ENCODE measurements around the gene MB.

The MB gene

DNA sequence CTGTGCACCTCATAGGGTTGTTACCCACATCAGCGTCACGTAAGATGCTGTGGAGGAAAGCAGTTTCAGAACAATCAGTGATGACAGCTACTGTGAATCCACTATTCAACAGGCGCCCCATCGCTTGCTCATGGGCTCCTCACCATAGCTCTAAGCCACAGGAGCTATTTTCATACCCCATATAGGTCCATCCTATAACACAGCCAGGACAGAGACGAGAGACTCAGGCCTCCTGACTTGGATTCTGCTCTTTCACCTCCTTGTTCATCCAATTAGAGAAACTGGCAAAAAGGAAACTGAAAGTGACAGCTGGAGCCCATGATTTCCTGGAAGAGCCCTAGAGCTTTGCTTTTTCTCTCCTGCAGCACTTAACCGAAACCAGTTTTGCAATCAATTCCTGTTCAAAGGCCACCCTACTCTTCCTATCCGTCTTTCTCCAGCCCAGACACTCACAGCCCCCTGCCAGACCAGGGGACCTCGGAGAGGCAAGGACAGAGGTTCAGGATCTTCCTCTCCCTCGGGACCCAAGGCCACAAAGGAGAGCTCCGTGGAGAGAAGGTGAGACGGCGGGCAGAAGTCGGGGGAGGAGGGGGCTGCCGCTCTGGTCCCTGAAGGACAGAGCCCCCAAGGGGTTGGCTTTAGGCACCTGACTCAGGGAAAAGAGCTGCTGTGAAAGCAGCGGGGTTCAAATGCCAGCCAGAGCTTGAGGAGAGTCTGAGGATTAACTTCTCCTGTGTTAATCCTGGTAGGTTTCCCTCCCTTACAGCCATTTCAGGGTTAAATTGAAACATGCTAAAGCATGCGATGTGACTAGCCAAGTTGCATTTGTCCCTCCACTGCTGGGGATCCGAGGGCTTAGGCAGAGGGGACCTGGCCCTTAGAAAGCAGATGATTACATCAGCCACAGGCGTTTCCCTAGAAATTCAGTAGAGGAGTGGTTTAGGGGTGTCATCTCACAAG, 31.2 kb upstream of the MB start, which contains the start of gene APOL6:
Gene APOL6 (plus strand): TSS at position 381 of the 960 bp plus-strand sequence. CDS start 7,980 bp downstream, outside the sequence.
- Mint-ChIP-seq H3K4me1 (peaks cover 47% of the 10 kb centered on the region), H3K36me3 (peaks cover 41% of the 10 kb centered on the region), H3K4me3 (peak within 1 kb of the TSS; percentile 99), H3K27me3 (no peaks in the 10 kb centered on the region), H3K27ac (peak within 1 kb of the TSS; percentile 100), H3K9me3 (peaks cover 5% of the 10 kb centered on the region)
- peak; percentile 80 for DNase-seq
- CTCF ChIA-PET: interaction anchor here (1.0 kb wide), 1 partner anchor 21 kb away, joined by 6 read pairs; no protein-coding TSS in a partner anchor

DNA sequence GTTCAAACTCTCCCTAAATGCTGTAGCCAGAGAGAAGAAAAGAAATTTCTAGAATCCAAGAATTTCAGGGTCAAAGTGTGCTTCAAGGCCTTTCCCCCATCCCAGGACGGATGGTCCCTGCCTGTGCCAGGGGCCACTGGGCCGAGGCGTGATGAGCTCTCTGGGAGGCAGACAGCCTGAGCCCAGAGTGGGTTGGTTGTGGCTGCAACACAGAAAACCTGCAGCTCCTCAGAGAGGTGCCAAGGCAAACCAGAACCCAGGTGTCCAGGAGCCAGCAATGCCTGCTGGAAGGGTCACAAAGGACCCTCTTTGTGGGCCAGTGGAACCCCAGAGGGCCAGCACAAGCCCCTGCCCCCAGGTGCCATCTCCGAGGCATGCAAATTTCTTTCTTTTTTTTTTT, 28.5 kb upstream of the MB start:
- Mint-ChIP-seq H3K4me3 (no peak overlapping the region), H3K36me3 (peaks cover 20% of the 10 kb centered on the region), H3K27me3 (no peaks in the 10 kb centered on the region), H3K9me3 (no peaks in the 10 kb centered on the region), H3K27ac (no peak overlapping the region), H3K4me1 (peaks cover 29% of the 10 kb centered on the region)
- no peak for DNase-seq
- CTCF ChIA-PET: no interaction called here

DNA sequence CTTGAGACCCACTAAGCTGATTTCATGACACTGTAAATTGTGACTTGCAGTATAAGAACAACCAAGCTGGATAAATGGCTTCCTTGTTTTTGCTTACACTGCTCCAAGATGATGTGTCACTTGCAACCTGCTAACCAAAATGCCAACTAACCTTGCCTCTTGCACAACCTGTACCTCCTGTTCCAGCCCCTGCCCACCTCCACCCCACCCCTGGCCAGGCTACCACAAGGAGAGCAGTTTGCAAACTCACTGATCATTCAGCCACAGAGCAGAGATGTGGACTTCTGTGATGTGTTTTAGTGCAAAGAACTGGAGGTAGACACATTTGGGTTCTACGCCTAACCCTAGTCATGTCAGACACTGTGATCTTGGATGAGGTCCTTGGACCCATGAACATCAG, 26.9 kb upstream of the MB start:
- Mint-ChIP-seq H3K9me3 (no peaks in the 10 kb centered on the region), H3K27me3 (no peaks in the 10 kb centered on the region), H3K27ac (no peak overlapping the region), H3K4me3 (no peak overlapping the region), H3K36me3 (peaks cover 5% of the 10 kb centered on the region), H3K4me1 (peaks cover 19% of the 10 kb centered on the region)
- DNase-seq: no peak
- CTCF ChIA-PET: no interaction called here

DNA sequence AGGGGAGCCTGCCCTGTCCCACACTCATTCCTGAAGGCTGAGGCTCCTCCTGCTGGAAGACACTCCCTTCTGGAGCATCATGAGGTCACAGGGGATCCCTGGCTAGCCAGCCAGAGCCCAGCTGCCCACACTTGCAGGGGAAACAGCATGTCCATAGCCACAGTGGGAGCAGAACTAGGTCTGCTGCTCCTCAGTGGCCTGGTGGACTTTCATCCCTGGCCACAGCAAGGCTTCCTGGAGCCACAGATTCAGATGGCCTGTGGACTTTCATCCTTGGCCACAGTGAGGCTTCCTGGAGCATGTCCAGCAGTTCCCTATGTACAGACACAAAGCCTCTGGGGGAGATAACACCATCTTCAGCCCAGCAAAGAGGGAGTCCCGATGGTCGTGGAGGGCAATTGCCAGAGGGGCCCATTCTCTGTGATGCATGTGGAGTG, 25.2 kb upstream of the MB start:
- H3K4me1 Mint-ChIP-seq: peaks cover 12% of the 10 kb centered on the region
- peaks cover 12% of the 10 kb centered on the region for H3K27me3 Mint-ChIP-seq
- H3K9me3 Mint-ChIP-seq: no peaks in the 10 kb centered on the region
- no peak overlapping the region for H3K4me3 Mint-ChIP-seq
- H3K27ac Mint-ChIP-seq: no peak overlapping the region
- DNase-seq: no peak
- no peaks in the 10 kb centered on the region for H3K36me3 Mint-ChIP-seq
- CTCF ChIA-PET: no interaction called here

DNA sequence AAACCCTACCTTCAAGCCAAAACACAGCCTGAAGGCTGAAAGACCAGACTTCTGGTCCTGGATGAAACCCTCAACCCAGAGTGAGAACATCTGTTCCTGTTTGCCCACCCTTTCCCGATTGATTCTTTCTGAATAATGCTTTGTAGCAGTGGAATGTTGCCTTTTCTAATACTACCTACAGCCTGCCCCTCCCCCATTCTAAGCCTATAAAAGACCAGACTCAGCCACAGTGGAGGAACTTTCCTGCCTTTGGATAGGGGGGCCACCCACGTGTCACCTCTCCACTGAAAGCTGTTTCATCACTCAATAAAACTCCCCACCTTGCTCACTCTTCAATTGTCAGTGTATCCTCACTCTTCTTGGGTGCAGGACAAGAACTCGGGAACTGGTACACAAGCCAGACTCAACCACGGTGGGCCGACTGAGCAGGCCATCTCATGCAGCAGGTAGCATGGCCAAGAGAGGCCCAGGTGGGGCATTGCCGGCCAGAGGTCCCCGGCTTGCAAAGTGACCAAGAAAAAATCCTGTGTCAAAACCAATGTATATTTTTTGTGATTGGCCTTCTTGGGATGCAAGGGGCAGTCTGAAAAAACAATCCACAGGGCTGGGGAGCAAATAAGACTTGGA, 24.5 kb upstream of the MB start:
- Mint-ChIP-seq H3K4me1 (peaks cover 5% of the 10 kb centered on the region), H3K36me3 (no peaks in the 10 kb centered on the region), H3K27me3 (peaks cover 19% of the 10 kb centered on the region), H3K27ac (no peak overlapping the region), H3K4me3 (no peak overlapping the region), H3K9me3 (no peaks in the 10 kb centered on the region)
- CTCF ChIA-PET: no interaction called here
- DNase-seq: no peak

DNA sequence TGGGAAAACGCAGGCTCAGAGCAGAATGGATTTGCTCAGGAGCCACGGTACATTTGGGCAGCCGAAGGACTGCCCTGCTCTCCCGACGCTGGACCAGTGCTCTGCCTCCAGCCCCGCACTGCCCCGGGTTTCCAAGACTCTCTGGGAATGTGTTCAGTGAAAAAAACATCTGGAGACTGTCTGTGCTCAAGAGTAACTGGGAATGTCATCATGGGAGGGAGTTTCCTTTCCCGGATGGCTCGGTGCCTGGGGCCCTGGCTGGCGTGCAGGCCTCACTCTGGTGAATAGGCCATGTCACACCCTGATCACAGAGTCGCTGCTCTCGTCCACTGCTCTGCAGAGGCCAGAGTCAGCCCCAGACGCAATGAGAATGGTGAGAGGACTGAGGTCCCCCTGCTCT, 21.3 kb upstream of the MB start:
- Mint-ChIP-seq H3K36me3 (no peaks in the 10 kb centered on the region), H3K4me3 (no peak overlapping the region), H3K9me3 (peaks cover 2% of the 10 kb centered on the region), H3K27me3 (peaks cover 24% of the 10 kb centered on the region), H3K27ac (no peak overlapping the region), H3K4me1 (peaks cover 9% of the 10 kb centered on the region)
- no peak for DNase-seq
- CTCF ChIA-PET: interaction anchor here (1.7 kb wide), 1 partner anchor 11 kb away, joined by 5 read pairs; no protein-coding TSS in a partner anchor

DNA sequence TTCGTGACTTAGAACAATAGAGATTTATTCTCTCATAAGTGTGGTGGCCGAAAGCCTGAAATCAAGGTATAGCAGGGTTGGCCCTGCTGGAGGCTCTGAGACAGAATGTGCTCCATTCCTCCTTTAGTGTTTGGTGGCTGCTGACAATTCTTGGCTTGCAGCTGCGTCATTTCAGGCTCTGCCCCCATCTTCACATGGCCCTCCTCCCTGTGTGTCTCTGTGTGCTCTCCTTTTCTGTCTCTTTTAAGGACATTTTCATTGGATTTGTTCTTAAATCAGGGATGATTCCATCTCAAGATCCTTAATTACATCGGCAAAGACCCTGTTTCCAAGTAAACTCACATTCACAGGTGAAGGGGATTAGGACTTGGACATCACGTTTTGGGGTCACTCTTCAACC, 20.9 kb upstream of the MB start:
- Mint-ChIP-seq H3K4me3 (no peak overlapping the region), H3K9me3 (peaks cover 5% of the 10 kb centered on the region), H3K36me3 (no peaks in the 10 kb centered on the region), H3K27me3 (peaks cover 24% of the 10 kb centered on the region), H3K27ac (no peak overlapping the region), H3K4me1 (peaks cover 13% of the 10 kb centered on the region)
- CTCF ChIA-PET: no interaction called here
- no peak for DNase-seq

DNA sequence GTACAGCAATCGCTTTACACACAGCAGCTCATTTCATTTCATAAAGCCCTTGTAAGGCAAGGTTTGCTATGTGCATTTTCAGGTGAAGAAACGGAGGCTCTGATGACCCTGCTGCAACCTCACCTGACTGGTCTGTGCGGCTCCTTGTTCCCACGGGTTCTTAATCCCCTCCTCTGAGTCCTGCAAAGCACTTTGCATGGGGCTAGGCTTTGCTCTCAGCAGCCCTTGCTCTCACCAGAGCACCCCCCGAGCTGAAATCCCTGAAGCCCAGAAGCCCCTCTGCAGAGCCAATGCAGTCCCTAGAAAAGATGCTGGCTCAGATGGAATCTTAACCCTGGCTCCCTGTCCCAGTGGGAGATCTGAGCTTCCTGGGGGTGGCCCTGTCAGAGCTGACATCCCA, 20.1 kb upstream of the MB start:
- Mint-ChIP-seq H3K27ac (no peak overlapping the region), H3K36me3 (no peaks in the 10 kb centered on the region), H3K4me1 (peaks cover 13% of the 10 kb centered on the region), H3K27me3 (peaks cover 24% of the 10 kb centered on the region), H3K4me3 (no peak overlapping the region), H3K9me3 (peaks cover 5% of the 10 kb centered on the region)
- DNase-seq: no peak
- CTCF ChIA-PET: no interaction called here

DNA sequence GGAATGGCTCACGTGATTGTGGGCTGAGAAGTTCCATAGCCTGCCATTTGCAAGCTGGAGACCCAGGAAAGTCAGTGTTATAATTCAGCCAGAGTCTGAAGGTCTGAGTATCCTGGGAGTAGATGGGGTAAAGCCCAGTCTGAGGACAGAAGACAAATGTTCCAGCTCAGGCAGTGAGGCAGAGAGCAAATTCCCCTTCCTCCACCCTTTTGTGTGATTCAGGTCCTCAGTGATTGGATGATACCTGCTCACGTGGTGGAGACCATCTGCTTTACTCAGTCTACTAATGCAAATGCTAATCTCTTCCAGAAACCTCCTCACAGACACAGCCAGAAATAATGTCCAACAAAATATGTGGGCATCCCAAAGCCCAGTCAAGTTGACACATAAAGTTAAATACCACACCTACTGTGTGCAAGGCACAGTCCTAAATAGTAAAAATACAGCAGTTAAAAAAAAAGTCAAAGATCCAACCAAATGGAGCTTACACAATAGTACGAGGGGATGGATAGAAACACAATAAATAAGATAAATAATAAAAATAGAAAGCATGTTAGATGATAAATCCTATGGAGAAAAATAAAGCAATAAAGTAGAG, 17.9 kb upstream of the MB start:
- Mint-ChIP-seq H3K27ac (no peak overlapping the region), H3K4me3 (no peak overlapping the region), H3K27me3 (peaks cover 24% of the 10 kb centered on the region), H3K36me3 (no peaks in the 10 kb centered on the region), H3K4me1 (peaks cover 15% of the 10 kb centered on the region), H3K9me3 (peaks cover 5% of the 10 kb centered on the region)
- DNase-seq: no peak
- CTCF ChIA-PET: interaction anchor here (0.9 to 1.3 kb wide), 2 partner anchors 11 to 431 kb away, joined by 3 to 4 read pairs; no protein-coding TSS in a partner anchor

DNA sequence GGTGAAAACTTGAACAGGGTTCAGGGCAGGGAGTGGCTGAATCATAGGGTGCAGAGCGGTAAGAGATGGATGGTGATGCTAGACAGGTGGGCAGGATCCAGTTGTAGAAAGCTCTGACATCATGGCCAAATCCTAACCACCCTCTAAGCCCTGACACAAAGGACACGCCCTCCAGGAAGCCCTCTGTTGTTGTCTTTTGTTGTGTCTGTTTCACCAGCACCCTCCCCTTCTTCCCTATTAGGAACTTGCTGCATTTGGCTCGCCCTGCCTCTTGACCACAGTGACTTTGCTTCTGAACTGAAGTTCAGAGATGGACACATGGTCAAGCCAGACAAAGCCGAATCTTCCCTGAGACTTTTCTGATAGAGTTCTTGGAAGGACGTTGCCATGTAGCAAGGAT, 16.9 kb upstream of the MB start:
- Mint-ChIP-seq H3K27me3 (peaks cover 24% of the 10 kb centered on the region), H3K36me3 (no peaks in the 10 kb centered on the region), H3K4me3 (no peak overlapping the region), H3K27ac (no peak overlapping the region), H3K4me1 (peaks cover 22% of the 10 kb centered on the region), H3K9me3 (peaks cover 5% of the 10 kb centered on the region)
- DNase-seq: peak; percentile 24
- CTCF ChIA-PET: interaction anchor here (1.3 kb wide), 1 partner anchor 10 kb away, joined by 3 read pairs; no protein-coding TSS in a partner anchor

DNA sequence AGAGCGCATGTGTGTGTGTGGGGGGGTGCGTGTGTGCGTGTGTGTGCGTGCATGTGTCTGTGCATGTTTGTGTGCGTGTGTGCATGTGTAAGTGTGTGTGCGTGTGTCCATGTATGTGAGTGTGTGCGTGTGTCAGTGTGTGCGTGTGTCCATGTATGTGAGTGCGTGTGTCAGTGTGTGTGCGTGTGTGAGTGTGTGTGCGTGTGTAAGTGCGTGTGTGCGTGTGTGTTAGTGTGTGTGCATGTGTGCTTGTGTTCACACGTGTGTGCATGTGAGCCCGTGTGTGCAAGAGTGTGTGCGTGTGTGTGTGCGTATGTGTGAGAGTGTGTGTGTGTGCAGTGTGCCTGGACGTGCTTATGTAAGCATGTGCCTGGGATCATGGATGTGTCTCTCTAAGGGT, 16.4 kb upstream of the MB start:
- H3K36me3 Mint-ChIP-seq: no peaks in the 10 kb centered on the region
- no peak overlapping the region for H3K4me3 Mint-ChIP-seq
- H3K9me3 Mint-ChIP-seq: peaks cover 5% of the 10 kb centered on the region
- CTCF ChIA-PET: interaction anchor here (0.6 to 0.9 kb wide), 3 partner anchors 289 to 506 kb away, joined by 3 to 4 read pairs (median 3); no protein-coding TSS in a partner anchor
- peaks cover 24% of the 10 kb centered on the region for H3K27me3 Mint-ChIP-seq
- H3K4me1 Mint-ChIP-seq: peaks cover 22% of the 10 kb centered on the region
- DNase-seq: no peak
- H3K27ac Mint-ChIP-seq: no peak overlapping the region

- H3K4me3 Mint-ChIP-seq: no peak overlapping the region
- peaks cover 25% of the 10 kb centered on the region for H3K27me3 Mint-ChIP-seq
- CTCF ChIA-PET: interaction anchor here (0.6 to 0.9 kb wide), 3 partner anchors 289 to 506 kb away, joined by 3 to 4 read pairs (median 3); no protein-coding TSS in a partner anchor
- H3K9me3 Mint-ChIP-seq: peaks cover 8% of the 10 kb centered on the region
- H3K4me1 Mint-ChIP-seq: peaks cover 22% of the 10 kb centered on the region
- DNase-seq: no peak
- H3K27ac Mint-ChIP-seq: no peak overlapping the region
- H3K36me3 Mint-ChIP-seq: no peaks in the 10 kb centered on the region
Measured at GRCh38 chr22:35632935-35633334, 15.8 kb upstream of the MB start.

DNA sequence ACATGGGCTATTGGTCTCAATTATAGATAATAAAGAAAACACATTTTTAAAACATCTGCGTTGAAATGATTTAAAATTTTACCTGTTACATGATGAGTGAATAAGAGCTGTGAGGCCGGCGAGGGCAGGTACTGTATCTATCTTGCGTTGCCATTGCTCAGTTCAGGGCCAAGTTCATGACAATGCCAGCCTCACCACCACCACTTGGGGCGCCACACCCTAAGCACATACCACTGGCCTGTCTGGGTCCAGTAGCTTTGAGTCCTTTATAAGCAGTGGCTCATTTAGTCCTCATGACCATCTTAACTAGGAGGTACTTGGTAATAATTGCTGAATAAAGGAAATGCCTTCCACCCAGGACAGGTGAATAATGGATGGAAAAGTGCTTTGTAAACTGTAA, 14.5 kb upstream of the MB start:
- peaks cover 24% of the 10 kb centered on the region for H3K27me3 Mint-ChIP-seq
- H3K4me3 Mint-ChIP-seq: no peak overlapping the region
- peaks cover 33% of the 10 kb centered on the region for H3K4me1 Mint-ChIP-seq
- peak; percentile 38 for DNase-seq
- H3K27ac Mint-ChIP-seq: no peak overlapping the region
- H3K9me3 Mint-ChIP-seq: peaks cover 8% of the 10 kb centered on the region
- H3K36me3 Mint-ChIP-seq: no peaks in the 10 kb centered on the region
- CTCF ChIA-PET: no interaction called here

DNA sequence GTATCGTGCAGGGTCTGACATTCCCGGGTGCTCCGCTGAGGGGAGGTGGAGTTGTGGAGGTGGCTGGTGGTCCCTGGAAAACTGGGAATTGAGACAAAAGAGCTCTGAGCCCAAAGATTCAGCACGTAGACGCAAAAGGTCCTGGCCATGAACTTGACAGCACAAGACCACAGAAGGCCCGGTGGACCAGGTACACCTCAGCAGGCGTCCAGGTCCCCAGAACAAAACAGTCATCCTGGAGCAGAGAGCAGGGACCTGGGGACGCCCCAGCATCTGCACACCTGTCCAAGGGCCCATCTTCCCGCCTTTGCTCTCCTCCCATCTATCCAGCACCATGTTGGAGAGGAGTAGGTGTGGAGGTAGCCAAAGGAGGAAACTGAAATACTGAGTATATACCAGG, 13.8 kb upstream of the MB start:
- Mint-ChIP-seq H3K4me3 (no peak overlapping the region), H3K36me3 (no peaks in the 10 kb centered on the region), H3K27me3 (peaks cover 26% of the 10 kb centered on the region), H3K4me1 (peaks cover 33% of the 10 kb centered on the region), H3K27ac (no peak overlapping the region), H3K9me3 (peaks cover 8% of the 10 kb centered on the region)
- CTCF ChIA-PET: interaction anchor here (1.1 kb wide), 1 partner anchor 16 kb away, joined by 3 read pairs; no protein-coding TSS in a partner anchor
- no peak for DNase-seq

Measured in activated naive CD4-positive, alpha-beta T cell treated with anti-CD3 and anti-CD28 coated beads, Interleukin-2, amount 10 ng/mL, durations not matched to agents 7 days and 5 days (primary cell).